Measurements from ENCODE around the gene SLC22A23.

SLC22A23 gene

GRCh38 chr6:3229566-3230178 is 227.2 kb downstream of the SLC22A23 start:
- intact Hi-C loops (cut with DNase I): loop anchor here (5.0 kb wide), 1 partner anchor 72 kb away; the partner anchor contains the start of gene TUBB2A

GRCh38 chr6:3228771-3229565 is 227.9 kb downstream of the SLC22A23 start:
- intact Hi-C loops (cut with DNase I): no loop called here
- peak in 3 of 10 donors; percentile 25 to 88 (median 73) for DNase-seq

More at GRCh38 chr6:3229566-3230178, 227.2 kb downstream of the SLC22A23 start:
- peak in 5 of 10 donors; percentile 29 to 89 (median 41) for DNase-seq

GRCh38 chr6:3228046-3228671 is 228.7 kb downstream of the SLC22A23 start:
- intact Hi-C loops (cut with DNase I): no loop called here
- peak in 1 of 10 donors; percentile 85 for DNase-seq

- peak in 9 of 10 donors; percentile 45 to 94 (median 68) for DNase-seq
- intact Hi-C loops (cut with DNase I): no loop called here
Measured at GRCh38 chr6:3227363-3228045, 229.3 kb downstream of the SLC22A23 start, which contains the start of gene TUBB2B. TUBB2B (minus strand) TSS chr6:3227653; CDS start chr6:3227543, 110 bp downstream.

- intact Hi-C loops (cut with DNase I): no loop called here
- DNase-seq: peak in 9 of 10 donors; percentile 24 to 91 (median 46)
Measured at GRCh38 chr6:3226481-3227362, 230.1 kb downstream of the SLC22A23 start.

- intact Hi-C loops (cut with DNase I): no loop called here
- DNase-seq: no peak
Measured at GRCh38 chr6:3226042-3226441, 230.8 kb downstream of the SLC22A23 start.

GRCh38 chr6:3222506-3223038 is 234.3 kb downstream of the SLC22A23 start:
- no peak for DNase-seq
- intact Hi-C loops (cut with DNase I): no loop called here

- no peak for DNase-seq
- intact Hi-C loops (cut with DNase I): no loop called here
Measured at GRCh38 chr6:3221578-3221977, 235.3 kb downstream of the SLC22A23 start.

- intact Hi-C loops (cut with DNase I): no loop called here
- DNase-seq: no peak
Measured at GRCh38 chr6:3220366-3220765, 236.5 kb downstream of the SLC22A23 start.

All from posterior cingulate gyrus (tissue), 11 donors.